NCI-H1105 (cell line): ENCODE data around the gene MRPL34.
"Not testable (repeated sequence)": the region's sequence is repeated elsewhere in the genome, so short reads cannot be mapped to it uniquely, and the experiment has no call there.

ENCODE experiments used
- DNase-seq: peaks from one replicate; lab custom pipeline; 2025; lab: John Stamatoyannopoulos, UW

Gene MRPL34

GRCh38 chr19:17305517-17306284 lies at the start of gene MRPL34:
TSS of gene MRPL34 (plus strand) at chr19:17305872. CDS start at chr19:17305893, 21 bp downstream.
- DNase-seq = peak; percentile 98

DNA sequence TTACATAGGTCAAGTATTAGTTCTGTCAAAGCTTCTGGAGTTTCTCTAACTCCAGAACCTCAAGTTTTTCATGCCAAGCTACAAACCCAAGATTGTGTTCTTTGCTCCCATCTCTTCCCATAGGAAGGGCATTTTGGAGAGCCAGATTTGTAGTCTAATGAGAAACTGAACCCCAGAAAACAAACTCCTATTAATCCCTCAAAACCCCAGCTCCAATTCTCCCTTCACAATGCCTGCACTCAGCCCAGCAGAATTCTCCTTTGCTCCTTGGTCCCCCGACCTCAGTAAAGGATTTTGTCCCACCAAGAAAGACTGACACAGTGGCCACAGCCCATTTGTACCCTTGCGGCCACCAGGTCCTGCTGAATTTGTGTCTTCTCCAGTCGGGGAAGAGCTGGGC lies 49.5 kb upstream of the MRPL34 start:
- no peak for DNase-seq

DNA sequence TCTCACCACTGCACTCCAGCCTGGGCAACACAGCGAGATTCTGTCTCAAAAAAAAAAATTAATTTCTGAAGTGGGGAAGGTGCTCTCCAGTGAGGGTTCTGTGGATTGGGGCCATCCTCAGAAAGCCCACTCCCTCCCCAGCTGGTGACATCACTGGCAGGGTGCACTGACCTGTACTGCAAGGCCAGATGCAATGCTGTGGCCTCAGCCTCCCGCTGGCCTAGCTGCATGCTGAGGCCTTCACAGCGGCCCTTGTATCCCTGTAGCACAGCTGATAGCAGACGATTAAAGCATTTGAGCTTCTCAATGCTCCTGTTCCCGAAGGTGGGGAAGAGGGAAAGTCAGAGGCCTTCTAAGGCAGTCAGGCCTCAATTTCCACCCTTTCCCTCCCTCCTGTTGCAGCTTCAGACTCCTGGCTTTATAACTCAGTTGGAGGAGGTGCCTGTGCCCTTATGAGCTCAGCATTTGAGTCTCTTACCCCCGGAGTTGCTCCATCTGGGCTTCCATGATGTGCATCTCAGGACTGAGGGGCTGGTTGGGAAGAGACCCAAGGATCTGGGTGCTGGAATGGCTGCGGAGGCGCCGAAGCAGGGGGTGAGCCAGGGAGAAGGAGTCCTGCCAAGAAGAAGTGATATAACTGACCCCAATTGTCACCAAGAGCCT lies 46.4 kb upstream of the MRPL34 start:
- DNase-seq = no peak

DNA sequence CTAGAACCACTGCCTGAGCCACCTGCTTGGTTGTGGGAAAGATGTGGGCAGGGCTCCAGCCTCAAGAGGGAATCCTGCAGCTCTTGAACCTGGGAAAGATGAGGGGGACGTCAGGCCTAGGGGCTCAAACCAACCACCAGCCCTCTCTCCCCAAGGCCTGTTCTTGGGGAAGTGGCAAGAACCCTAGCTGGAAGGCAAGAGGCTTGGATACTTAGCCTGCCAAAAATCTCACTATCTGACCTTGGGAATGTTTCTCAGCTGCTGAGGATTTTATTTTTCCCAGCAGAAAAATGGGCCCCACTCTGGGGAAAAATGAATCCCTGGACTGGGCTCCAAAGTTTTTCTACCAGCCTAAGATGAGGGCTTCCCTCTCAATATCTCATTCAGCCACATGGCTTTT lies 45.7 kb upstream of the MRPL34 start:
- DNase-seq = no peak

GRCh38 chr19:17260842-17261325 lies 44.8 kb upstream of the MRPL34 start:
- peak; percentile 88 for DNase-seq

GRCh38 chr19:17262557-17262956 lies 43.1 kb upstream of the MRPL34 start:
- no peak for DNase-seq

GRCh38 chr19:17263712-17264640 lies 41.7 kb upstream of the MRPL34 start:
- DNase-seq = no peak

GRCh38 chr19:17264641-17264979 lies 41.1 kb upstream of the MRPL34 start, which contains the start of gene USHBP1:
TSS of gene USHBP1 (minus strand) at chr19:17264745. CDS start at chr19:17264299, 446 bp downstream.
- DNase-seq = no peak

DNA sequence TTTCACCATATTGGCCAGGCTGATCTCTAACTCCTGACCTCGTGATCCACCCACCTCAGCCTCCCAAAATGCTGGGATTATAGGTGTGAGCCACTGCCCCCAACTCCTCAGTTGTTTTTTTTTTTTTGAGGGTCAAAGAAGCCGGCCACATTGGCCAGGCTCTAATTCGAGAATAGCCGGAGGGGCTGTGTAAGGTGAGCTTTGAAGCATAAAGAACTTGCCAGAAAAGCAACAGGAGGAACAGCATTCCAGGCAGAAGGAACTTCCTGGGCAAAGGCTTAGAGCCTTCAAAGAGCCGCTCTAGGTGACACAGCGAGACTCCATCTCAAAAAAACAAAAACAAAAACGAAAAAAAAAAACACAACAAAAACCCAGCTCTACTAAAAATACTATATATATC lies 39.6 kb upstream of the MRPL34 start:
- no peak for DNase-seq

DNA sequence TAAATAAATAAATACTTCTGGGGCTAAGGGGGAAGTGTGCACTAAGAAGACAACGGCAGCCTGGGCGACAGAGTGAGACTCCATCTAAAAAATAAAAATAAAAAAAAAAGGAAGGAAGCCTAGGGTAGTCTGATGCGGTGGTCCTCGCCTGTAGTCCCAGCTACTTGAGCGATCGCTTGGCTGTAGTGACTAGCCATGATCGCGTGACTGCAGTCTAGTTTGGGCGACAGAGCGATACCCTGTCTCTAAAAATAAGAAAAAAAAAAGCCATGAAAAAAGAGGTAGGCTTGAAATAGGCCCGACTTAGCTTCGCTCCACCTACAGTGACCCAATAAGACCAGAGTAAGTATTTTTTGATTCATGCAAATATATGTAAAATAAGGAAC lies 39.1 kb upstream of the MRPL34 start:
- no peak for DNase-seq

DNA sequence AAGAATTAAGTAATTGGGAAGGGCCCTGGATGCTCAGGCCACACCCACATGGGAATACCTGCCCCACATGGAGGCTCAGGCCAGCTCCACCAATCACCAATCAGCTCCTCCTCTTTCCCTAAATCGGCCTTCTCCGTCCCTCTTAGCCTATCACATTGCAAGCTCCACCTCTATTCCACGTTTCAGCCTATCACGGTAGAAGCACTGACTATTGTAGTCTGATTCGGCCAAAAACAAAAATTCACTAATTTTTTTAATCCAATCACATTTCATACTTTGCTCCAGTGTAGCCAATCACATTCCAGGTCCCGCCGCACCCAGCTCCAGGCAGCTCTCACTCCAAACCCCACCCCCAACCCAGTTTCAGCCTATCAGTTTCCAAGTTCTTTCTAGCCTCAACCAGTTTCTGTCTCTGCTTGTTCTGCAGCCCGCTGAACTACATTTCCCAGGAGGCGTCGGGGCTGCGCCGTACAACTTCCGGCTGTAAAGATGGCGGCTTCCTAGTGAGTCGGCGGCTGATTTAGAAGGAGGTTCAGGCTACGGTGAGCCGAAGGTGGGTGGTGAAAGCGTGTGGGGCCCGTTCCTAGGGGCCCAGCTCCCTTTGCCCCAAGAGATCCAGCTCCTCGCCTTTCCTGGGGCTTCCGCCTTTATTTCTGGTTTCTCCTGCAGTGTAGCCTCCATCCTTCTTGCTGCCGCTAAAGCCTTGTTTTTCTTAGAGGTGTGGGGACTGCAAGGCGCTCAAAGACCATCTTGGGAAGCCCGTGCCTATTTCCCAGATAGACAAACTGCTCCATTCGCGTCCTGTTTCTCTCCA lies 38.5 kb upstream of the MRPL34 start, which contains the start of gene BABAM1:
BABAM1 (plus strand) TSS at position 469 of the 814 bp plus-strand sequence. CDS start 1,364 bp downstream, outside the sequence.
- DNase-seq = peak; percentile 97

- DNase-seq = no peak
These were observed 36.9 kb upstream of the MRPL34 start for GRCh38 chr19:17268754-17269153.

GRCh38 chr19:17274892-17275291 lies 30.8 kb upstream of the MRPL34 start:
- not testable (repeated sequence) for DNase-seq

DNA sequence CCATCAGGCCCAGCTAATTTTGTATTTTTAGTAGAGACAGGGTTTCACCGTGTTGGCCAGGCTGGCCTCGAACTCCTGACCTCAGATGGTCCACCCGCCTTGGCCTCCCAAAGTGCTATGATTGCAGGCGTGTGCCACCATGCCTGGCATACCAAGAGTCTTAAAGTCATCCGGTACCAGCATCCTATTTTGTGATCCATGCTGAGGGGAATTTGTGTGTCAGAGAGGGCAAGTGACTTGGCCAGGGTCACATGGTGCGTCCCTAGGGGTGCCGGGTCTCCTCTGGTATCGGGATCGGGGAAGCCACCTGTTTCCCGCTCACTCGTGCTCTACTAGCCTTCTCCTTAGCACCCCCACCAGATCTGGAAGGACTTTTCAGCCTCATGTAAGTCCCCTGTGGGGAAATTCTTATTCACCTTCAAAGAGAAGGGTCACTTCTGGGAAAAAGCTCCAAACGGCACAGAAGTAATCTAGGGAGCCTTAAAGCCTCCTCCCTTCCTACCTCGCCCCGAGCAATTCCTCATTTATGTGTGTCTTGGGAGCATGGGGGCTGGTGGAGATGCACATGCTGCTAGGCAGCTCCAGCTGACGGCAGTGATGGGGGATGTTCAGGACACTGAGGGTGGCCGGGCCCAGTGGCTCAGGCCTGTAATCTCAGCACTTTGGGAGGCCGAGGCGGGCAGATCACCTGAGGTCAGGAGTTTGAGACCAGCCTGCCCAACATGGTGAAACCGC lies 30.1 kb upstream of the MRPL34 start:
- DNase-seq = no peak

- DNase-seq = no peak
These were observed 26.2 kb upstream of the MRPL34 start for GRCh38 chr19:17279436-17279835.

- no peak for DNase-seq
These were observed 24.0 kb upstream of the MRPL34 start, which contains the start of gene ANKLE1 for GRCh38 chr19:17281391-17282304. TSS of gene ANKLE1 (plus strand) at chr19:17281901. CDS start at chr19:17281921, 20 bp downstream.

DNA sequence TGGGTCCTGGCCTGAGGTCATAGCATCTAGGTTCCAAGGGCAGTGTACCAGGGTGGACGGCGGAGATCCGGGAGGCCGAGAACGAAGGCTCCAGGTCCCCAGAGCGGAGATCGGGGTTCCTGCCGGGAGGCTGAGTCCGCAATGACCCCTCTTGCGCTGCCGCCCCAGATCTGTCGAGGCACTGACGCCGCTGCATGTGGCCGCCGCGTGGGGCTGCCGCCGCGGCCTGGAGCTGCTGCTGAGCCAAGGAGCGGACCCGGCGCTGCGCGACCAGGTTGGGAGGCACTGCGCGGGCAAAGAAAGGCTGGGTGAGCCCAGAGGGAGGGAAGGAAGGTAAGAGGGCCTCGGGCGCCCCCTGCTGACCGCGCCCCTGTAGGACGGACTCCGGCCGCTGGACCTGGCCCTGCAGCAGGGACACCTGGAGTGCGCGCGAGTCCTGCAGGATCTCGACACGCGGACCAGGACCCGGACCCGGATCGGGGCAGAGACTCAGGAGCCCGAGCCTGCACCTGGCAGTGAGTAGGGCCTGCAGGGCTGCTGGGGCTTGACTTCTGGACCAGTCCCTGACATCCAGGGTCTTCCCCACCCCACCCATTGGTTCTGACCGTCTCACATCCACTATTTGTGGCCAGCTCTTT lies 23.1 kb upstream of the MRPL34 start:
- peak; percentile 83 for DNase-seq

- DNase-seq = no peak
These were observed 22.1 kb upstream of the MRPL34 start for GRCh38 chr19:17283504-17283996.
